ENCODE data around the gene KRTAP4-11. TPM values are rescaled to one million over a fixed set of nuclear protein-coding genes. Genes with fewer than 3 reads are reported as not detected.

KRTAP4-11 gene
- not detected in 2 replicates for total RNA-seq

DNA sequence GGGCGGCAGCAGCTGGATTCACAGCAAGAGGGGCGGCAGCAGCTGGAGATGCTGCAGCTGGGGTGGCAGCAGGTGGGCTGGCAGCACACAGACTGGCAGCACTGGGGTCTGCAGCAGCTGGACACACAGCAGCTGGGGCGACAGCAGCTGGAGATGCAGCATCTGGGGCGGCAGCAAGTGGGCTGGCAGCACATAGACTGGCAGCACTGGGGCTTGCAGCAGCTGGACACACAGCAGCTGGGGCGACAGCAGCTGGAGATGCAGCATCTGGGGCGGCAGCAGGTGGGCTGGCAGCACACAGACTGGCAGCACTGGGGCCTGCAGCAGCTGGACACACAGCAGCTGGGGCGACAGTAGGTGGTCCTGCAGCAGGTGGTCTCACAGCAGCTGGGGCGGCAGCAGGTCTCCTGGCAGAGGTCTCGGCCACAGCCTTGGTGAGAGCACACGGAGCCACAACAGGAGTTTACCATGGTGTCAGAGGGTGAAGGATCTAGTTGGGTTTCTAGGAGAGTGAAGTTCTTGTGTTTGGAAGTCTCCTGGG is at the start of gene KRTAP4-11:
Gene KRTAP4-11, minus strand, starts transcription at position 528 of the 541 bp plus-strand sequence. Its CDS starts 58 bp downstream, at position 470.

DNA sequence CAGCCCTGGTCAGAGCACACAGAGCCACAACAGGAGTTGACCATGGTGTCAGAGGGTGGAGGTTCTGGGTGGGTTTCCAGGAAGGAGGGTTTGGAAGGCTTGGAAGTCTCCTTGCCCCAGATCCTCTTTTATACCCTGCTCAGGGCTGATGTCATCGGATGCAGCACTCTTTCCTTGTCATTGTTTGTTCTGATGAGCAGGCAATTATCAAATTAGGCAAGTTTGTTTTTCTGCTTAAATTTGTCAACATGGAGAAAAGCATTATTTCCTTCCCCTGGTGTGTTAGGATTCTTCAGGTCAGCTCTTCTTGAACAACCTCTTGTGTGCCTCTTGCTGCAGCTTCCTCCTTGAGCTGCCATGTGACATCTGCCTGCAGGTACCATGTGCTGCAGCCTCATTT is 42.5 kb upstream of the KRTAP4-11 start, which contains the start of gene KRTAP4-4:
Gene KRTAP4-4, minus strand, starts transcription at position 101 of the 400 bp plus-strand sequence. Its CDS starts 57 bp downstream, at position 44.

DNA sequence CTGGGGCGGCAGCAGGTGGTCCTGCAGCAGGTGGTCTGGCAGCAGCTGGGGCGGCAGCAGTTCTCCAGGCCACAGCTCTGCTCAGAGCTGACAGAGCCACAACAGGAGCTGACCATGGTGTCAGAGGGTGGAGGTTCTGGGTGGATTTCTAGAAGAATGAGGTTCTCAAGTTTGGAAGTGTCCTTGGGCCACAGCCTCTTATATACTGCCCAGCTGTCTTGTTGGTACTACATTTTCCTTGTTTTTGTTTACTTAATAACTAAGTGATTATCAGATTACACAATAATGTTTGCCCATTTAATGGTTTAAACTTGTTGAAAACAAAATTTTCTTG is 31.4 kb upstream of the KRTAP4-11 start, which contains the start of gene KRTAP4-5:
Gene KRTAP4-5, minus strand, starts transcription at position 174 of the 334 bp plus-strand sequence. Its CDS starts 58 bp downstream, at position 116.

DNA sequence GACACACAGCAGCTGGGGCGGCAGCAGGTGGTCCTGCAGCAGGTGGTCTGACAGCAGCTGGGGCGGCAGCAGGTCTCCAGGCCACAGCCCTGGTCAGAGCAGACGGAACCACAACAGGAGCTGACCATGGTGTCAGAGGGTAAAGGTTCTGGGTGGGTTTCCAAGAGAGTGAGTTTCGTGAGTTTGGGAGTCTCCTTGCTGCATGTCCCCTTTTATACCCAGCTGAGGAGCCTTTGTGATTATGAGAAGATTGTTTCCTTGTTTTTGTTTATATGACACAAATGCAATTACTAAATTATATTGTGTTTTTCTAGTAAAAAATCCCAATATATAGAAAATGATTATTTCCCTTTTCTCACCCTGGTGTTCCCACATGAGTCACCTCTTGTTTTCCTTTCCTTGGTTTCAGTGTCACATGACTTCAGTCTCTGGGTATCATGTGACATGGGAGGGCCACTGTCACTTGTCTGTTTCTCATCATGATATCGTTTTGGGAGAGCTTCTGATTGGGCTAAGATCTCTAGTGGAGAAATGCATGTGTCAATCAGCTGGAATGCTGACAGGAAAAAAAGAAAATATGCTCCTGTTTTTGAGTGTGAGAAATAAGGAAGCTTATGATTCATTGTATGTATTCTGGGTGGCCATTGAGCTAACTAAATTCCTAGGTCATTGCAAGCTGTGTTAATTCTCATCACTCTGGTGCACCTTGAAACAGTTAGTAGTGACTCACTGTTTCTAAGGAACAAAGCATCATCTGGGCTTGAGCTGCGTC is 22.4 kb upstream of the KRTAP4-11 start, which contains the start of gene KRTAP4-6:
Gene KRTAP4-6, minus strand, starts transcription at position 185 of the 772 bp plus-strand sequence. Its CDS starts 57 bp downstream, at position 128.

DNA sequence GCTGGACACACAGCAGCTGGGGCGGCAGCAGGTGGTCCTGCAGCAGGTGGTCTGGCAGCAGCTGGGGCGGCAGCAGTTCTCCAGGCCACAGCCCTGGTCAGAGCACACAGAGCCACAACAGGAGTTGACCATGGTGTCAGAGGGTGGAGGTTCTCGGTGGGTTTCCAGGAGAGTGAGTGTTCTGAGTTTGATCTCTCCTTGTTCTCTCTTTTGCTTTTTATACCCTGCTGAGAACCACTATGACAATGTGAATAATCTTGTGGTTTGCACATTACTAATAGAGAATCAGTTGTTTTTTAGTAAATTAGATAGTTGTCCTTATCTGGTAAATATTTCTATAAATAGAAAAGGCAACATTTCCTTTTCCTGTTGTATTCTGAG is 5.8 kb upstream of the KRTAP4-11 start, which contains the start of gene KRTAP4-12:
Gene KRTAP4-12, minus strand, starts transcription at position 192 of the 381 bp plus-strand sequence. Its CDS starts 60 bp downstream, at position 132.

DNA sequence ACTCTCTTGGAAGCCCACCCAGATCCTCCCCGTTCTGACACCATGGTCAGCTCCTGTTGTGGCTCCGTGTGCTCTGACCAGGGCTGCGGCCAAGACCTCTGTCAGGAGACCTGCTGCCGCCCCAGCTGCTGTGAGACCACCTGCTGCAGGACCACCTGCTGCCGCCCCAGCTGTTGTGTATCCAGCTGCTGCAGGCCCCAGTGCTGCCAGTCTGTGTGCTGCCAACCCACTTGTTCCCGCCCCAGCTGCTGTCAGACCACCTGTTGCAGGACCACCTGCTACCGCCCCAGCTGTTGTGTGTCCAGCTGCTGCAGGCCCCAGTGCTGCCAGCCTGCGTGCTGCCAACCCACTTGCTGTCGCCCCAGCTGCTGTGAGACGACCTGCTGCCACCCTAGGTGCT is 12.8 kb downstream of the KRTAP4-11 start, which contains the start of gene KRTAP4-9:
Gene KRTAP4-9, plus strand, starts transcription at position 43 of the 400 bp plus-strand sequence. Its CDS starts 0 bp downstream, at position 43.

DNA sequence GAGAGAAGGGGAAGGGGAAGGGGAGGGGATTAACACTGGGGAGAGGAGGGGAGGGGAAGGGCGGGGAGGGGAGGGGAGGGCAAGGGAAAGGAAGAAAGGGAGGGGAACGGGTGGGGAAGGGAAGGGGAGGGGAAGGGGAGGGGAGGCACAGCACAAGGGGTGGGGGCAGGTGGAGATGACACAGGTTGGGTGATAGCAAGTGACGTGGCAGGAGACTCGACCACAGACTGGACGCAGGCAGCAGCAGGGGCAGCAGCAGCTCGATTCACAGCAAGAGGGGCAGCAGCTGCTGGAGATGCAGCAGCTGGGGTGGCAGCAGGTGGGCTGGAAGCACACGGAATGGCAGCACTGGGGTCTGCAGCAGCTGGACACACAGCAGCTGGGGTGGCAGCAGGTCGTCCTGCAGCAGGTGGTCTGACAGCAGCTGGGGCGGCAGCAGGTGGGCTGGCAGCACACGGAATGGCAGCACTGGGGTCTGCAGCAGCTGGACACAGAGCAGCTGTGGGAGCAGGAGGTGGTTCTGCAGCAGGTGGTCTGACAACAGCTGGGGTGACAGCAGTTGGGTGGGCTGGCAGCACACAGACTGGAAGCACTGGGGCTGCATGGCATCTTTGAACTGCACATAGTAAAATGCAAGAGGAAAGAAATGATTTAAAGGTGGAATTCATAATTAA is 16.4 kb downstream of the KRTAP4-11 start, which contains the start of gene KRTAP4-16:
Gene KRTAP4-16, minus strand, starts transcription at position 624 of the 674 bp plus-strand sequence. Its CDS starts 0 bp downstream, at position 624.

DNA sequence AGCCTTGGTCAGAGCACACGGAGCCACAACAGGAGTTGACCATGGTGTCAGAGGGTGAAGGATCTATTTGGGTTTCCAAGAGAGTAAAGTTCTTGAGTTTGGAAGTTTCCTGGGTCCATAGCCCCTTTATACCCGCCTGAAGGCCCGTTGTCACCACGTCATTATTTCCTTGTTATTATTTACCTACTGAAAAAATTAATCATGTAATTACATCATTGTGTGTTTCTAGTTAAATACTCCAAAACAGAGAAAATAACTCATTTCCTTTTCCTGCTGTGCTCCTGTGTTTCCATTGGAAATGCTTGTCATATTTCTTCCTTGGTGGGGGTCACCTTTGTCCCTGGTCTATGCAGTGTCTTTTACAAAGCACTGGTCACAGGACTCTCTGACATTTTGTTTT is 20.1 kb downstream of the KRTAP4-11 start, which contains the start of gene KRTAP4-8:
Gene KRTAP4-8, minus strand, starts transcription at position 101 of the 400 bp plus-strand sequence. Its CDS starts 58 bp downstream, at position 43.

DNA sequence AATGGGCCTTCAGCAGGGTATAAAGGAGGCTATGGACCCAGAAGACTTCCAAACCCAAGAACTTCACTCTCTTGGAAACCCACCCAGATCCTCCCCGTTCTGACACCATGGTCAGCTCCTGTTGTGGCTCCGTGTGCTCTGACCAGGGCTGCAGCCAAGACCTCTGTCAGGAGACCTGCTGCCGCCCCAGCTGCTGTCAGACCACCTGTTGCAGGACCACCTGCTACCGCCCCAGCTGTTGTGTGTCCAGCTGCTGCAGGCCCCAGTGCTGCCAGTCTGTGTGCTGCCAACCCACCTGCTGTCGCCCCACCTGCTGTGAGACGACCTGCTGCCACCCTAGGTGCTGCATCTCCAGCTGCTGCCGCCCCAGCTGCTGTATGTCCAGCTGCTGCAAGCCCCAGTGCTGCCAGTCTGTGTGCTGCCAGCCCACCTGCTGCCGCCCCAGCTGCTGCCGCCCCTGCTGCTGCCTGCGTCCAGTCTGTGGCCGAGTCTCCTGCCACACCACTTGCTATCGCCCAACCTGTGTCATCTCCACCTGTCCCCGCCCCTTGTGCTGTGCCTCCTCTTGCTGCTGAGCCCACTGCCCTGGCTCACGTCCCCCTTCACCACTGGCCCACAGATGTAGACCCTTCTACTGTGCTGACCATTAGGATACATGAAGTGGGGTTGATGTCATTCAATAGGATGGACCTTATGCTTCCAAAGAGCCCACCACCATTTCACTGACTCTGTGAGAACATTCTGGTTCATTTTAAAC is 33.9 kb downstream of the KRTAP4-11 start, which contains the start of gene KRTAP4-7:
Gene KRTAP4-7, plus strand, starts transcription at position 51 of the 757 bp plus-strand sequence. Its CDS starts 57 bp downstream, at position 108.

Other genes starting within 250 kb of the KRTAP4-11 start
- gene KRT20, start 233.1 kb downstream of the KRTAP4-11 start, total RNA-seq, result not detected in 2 replicates
- gene KRT23, start 180.7 kb downstream of the KRTAP4-11 start, total RNA-seq, result under 0.01 TPM in 1 of 2 replicates, not detected in the other
- gene KRT39, start 151.4 kb downstream of the KRTAP4-11 start, total RNA-seq, result 0.52 TPM in 1 of 2 replicates, not detected in the other
- gene KRT40, start 134.0 kb downstream of the KRTAP4-11 start, total RNA-seq, result not detected in 2 replicates
- gene KRTAP3-3, start 124.2 kb downstream of the KRTAP4-11 start, total RNA-seq, result not detected in 2 replicates
- not detected in 2 replicates for gene KRTAP3-2, start 118.5 kb downstream of the KRTAP4-11 start, total RNA-seq
- not detected in 2 replicates for gene KRTAP3-1, start 109.2 kb downstream of the KRTAP4-11 start, total RNA-seq
- 10.1 TPM in 1 of 2 replicates, not detected in the other for gene KRTAP1-5, start 91.2 kb downstream of the KRTAP4-11 start, total RNA-seq
- not detected in 2 replicates for gene KRTAP1-4, start 88.2 kb downstream of the KRTAP4-11 start, total RNA-seq
- not detected in 2 replicates for gene KRTAP1-3, start 83.5 kb downstream of the KRTAP4-11 start, total RNA-seq
- not detected in 2 replicates for gene KRTAP1-1, start 76.9 kb downstream of the KRTAP4-11 start, total RNA-seq
- gene KRTAP2-1, start 71.1 kb downstream of the KRTAP4-11 start, total RNA-seq, result not detected in 2 replicates
- not detected in 2 replicates for gene KRTAP2-2, start 63.1 kb downstream of the KRTAP4-11 start, total RNA-seq
- gene KRTAP2-3, start 58.3 kb downstream of the KRTAP4-11 start, total RNA-seq, result 1.9 TPM in 1 of 2 replicates, not detected in the other
- not detected in 2 replicates for gene KRTAP2-4, start 52.5 kb downstream of the KRTAP4-11 start, total RNA-seq
- gene KRTAP4-7, start 34.2 kb downstream of the KRTAP4-11 start, total RNA-seq, result not detected in 2 replicates
- gene KRTAP4-8, start 20.2 kb downstream of the KRTAP4-11 start, total RNA-seq, result not detected in 2 replicates
- gene KRTAP4-16, start 16.2 kb downstream of the KRTAP4-11 start, total RNA-seq, result not detected in 2 replicates
- not detected in 2 replicates for gene KRTAP4-9, start 13.0 kb downstream of the KRTAP4-11 start, total RNA-seq
- gene KRTAP4-12, start 5.8 kb upstream of the KRTAP4-11 start, total RNA-seq, result not detected in 2 replicates
- not detected in 2 replicates for gene KRTAP4-6, start 22.2 kb upstream of the KRTAP4-11 start, total RNA-seq
- gene KRTAP4-5, start 31.5 kb upstream of the KRTAP4-11 start, total RNA-seq, result not detected in 2 replicates
- not detected in 2 replicates for gene KRTAP4-4, start 42.4 kb upstream of the KRTAP4-11 start, total RNA-seq
- not detected in 2 replicates for gene KRTAP4-3, start 49.8 kb upstream of the KRTAP4-11 start, total RNA-seq
- not detected in 2 replicates for gene KRTAP4-2, start 59.8 kb upstream of the KRTAP4-11 start, total RNA-seq
- 0.13 TPM in 1 of 2 replicates, not detected in the other for gene KRTAP4-1, start 66.5 kb upstream of the KRTAP4-11 start, total RNA-seq
- gene KRTAP9-1, start 71.5 kb upstream of the KRTAP4-11 start, total RNA-seq, result not detected in 2 replicates
- gene KRTAP9-2, start 108.3 kb upstream of the KRTAP4-11 start, total RNA-seq, result not detected in 2 replicates
- not detected in 2 replicates for gene KRTAP9-3, start 114.1 kb upstream of the KRTAP4-11 start, total RNA-seq
- not detected in 2 replicates for gene KRTAP9-8, start 119.6 kb upstream of the KRTAP4-11 start, total RNA-seq
- gene KRTAP9-4, start 131.3 kb upstream of the KRTAP4-11 start, total RNA-seq, result not detected in 2 replicates
- gene KRTAP9-9, start 137.0 kb upstream of the KRTAP4-11 start, total RNA-seq, result not detected in 2 replicates
- gene KRTAP9-6, start 147.0 kb upstream of the KRTAP4-11 start, total RNA-seq, result not detected in 2 replicates
- not detected in 2 replicates for gene KRTAP9-7, start 157.3 kb upstream of the KRTAP4-11 start, total RNA-seq
- not detected in 2 replicates for gene KRTAP29-1, start 184.5 kb upstream of the KRTAP4-11 start, total RNA-seq
- not detected in 2 replicates for gene KRTAP16-1, start 190.9 kb upstream of the KRTAP4-11 start, total RNA-seq
- not detected in 2 replicates for gene KRTAP17-1, start 197.3 kb upstream of the KRTAP4-11 start, total RNA-seq
- gene KRT33A, start 232.5 kb upstream of the KRTAP4-11 start, total RNA-seq, result not detected in 2 replicates

Data from epithelial cell of alveolus of lung (primary cell).